Measurements from ENCODE around the gene STAT3.
"Not testable (repeated sequence)": the region's sequence is repeated elsewhere in the genome, so short reads cannot be mapped to it uniquely, and the experiment has no call there.

Gene STAT3

DNA sequence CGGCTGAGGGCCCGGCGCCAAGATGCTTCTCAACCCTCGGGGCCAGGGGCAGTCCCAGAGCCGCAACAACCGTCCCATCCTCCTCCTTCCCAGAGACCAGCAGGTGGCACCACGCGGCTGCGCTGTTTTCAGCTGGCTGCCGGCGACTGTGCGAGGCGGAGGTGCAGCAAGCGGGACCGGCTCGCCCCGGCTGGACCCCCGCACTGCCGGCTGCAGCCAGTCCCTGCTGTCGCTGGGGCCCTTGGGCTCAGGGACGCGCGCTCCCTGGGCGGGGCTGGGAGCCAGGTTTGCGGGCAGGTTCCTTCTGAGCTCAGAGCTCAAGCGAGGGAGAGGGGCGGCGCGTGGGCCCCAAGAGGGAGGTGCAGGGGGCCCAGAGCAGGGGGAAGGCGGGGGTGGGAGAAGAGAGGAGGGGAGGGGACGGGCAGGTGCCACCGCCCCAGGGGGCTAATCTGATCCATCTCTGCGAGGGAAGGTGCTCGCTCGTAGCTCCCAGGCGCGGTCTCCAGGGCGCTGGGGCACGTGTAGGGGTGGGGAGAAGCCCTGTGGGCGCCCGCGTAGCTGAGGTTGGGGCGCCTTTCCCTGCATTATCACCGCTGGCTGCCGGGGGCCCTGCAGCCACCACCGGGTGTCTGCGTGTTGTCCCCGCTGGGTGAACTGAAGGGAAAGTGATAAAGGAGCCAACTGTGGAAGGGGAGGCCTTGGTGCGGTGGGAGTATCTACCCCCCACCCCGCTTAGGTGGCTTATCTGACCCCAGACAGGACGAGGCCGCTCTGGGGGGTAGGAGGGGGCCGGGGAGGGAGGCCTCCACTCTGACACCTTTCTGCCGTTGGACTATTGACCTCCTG is 75.7 kb downstream of the STAT3 start:
- peak; percentile 77 to 80 for DNase-seq

DNA sequence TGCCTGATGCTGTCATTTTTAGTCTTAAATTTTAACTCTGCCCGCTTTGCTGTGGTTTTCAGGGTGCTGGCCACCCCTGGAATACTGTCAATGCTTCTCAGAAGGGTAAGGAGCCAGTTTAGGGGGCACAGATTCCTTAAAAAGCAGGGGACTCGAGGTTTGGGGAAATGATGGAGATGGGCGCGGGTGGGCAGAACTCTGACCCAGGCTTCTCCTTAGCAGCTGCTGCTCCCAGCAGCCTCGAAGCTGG is 76.3 kb downstream of the STAT3 start:
- DNase-seq = no peak

- peak; percentile 75 to 87 for DNase-seq
Measured at GRCh38 chr17:42311240-42312034, 76.8 kb downstream of the STAT3 start.

- no peak for DNase-seq
Measured at GRCh38 chr17:42310787-42311215, 77.4 kb downstream of the STAT3 start.

- DNase-seq = no peak
Measured at GRCh38 chr17:42309986-42310786, 78.1 kb downstream of the STAT3 start.

DNA sequence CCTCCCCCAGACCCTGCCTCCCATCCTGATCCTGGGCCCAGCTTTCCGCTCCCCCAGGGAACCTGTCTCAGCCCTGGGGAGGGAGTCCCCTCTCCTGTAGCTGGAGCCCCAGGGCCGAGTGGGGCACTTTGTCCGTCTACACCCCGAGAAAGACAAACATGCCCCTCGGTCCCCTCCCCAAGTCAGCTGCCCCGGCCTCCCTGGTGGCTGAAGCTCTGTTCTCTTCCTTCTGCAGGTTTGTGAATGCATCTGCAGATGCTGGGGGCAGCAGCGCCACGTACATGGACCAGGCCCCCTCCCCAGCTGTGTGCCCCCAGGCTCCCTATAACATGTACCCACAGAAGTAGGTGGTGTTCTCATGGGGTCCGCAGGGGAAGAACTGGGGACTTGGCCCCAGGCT is 79.1 kb downstream of the STAT3 start:
- no peak for DNase-seq

GRCh38 chr17:42308446-42308845 is 79.8 kb downstream of the STAT3 start:
- no peak for DNase-seq

DNA sequence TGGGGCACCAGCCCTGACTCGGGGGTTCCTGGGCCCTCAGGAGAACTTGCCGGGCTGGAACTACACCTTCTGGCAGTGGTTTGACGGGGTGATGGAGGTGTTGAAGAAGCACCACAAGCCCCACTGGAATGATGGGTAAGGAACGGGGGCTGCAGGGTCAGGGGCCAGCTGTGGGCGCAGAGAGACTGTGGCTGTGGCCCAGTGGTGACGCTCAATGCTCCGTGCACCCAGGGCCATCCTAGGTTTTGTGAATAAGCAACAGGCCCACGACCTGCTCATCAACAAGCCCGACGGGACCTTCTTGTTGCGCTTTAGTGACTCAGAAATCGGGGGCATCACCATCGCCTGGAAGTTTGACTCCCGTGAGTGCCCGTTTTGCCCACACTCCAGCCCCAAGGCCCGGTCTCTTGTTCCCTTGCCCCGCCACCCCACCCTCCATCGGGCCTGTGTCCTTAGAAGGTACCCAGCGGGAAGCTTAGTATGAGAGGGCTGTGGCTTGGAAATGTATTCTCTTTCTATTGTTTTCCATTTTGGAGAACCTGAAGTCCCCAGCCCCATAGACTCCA is 80.8 kb downstream of the STAT3 start:
- no peak for DNase-seq

GRCh38 chr17:42306385-42306667 is 81.9 kb downstream of the STAT3 start:
- no peak for DNase-seq

DNA sequence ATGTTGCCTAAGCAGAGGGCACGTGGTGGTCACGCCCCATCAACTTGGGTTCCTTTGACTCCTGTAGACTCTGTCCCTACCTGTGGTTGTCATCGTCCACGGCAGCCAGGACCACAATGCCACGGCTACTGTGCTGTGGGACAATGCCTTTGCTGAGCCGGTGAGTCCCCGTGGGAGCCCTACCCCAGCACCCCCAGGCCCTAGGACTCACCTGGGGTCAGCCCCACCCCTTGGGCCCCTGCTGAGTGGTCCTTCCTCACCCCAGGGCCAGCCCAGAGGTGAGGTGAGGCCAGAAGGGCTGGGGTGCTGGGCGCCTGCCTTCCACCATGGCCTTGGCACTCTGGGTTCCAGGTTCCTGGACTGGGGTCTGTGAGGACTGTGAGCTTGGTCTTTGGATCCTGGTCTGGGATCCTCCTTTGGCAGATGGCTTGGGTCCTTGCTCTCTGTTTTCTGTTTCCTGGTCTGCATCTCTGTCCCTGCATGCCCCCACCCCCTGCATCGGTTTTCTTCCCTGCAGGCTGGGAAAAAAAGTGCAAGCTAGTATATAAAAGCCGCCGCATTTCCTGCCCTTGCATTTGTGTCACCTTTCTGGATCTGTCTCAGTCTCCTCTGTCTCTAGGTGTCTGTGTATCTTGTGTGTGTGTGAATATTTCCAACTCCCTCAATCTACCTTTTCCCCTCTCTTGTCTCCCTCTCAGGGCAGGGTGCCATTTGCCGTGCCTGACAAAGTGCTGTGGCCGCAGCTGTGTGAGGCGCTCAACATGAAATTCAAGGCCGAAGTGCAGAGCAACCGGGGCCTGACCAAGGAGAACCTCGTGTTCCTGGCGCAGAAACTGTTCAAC is 82.5 kb downstream of the STAT3 start:
- DNase-seq = no peak

DNA sequence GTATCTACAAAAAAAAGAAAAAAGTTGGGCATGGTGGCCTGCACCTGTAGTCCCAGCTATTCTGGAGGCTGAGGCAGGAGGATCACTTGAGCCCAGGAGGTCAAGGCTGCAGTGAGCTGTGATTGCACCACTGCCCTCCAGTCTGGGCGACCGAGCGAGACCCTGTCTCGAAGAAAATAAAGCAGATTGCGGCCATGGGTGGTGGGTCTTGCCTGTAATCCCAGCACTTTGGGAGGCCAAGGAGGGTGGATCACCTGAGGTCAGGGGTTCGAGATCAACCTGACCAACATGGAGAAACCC is 83.3 kb downstream of the STAT3 start:
- DNase-seq = not testable (repeated sequence)

DNA sequence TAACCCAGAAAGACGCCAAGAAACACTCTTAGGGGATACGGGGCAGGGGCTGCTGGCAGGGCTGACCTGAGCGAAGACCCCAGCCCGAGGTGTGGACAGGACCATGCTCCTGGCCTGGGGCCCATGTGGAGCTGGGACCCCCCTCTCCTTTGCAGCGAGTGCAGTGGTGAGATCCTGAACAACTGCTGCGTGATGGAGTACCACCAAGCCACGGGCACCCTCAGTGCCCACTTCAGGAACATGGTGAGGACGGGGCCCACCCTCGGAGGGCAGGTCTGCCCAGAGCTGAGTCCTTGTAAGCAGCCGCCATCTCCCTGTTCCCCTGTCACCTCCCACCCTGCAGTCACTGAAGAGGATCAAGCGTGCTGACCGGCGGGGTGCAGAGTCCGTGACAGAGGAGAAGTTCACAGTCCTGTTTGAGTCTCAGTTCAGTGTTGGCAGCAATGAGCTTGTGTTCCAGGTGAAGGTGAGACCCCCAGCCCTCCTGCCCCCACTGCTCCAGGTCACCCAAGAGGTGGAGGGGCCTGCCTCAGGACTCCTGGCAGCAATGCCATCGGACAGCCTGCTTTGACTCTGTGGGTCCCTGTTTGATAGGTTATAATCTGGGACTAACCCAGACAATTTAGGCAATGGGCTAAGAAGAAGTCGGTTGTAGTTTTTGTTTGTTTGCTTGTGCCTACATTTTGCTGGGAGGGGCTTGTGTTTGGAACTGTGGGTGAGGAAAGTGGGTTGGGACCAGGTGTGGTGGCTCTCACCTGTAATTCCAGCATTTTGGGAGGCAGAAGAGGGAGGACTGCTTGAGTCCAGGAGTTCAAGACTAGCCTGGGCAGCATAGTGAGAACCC is 83.8 kb downstream of the STAT3 start:
- DNase-seq = no peak

- DNase-seq = no peak
Measured at GRCh38 chr17:42303694-42304093, 84.5 kb downstream of the STAT3 start.

DNA sequence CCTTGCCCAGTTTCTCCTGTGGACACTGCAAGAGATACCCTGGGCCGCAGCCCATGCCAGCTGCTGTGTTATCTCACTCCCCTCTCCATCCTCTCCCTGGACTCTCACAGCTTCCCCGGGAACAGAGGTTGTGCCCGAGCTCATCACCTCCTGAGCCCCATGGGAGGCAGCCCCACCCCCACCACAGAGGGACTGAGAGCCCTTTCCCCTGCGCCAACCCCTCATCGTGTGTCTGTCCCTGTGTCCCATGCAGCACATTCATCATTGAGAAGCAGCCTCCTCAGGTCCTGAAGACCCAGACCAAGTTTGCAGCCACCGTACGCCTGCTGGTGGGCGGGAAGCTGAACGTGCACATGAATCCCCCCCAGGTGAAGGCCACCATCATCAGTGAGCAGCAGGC is 87.2 kb downstream of the STAT3 start:
- DNase-seq = no peak

DNA sequence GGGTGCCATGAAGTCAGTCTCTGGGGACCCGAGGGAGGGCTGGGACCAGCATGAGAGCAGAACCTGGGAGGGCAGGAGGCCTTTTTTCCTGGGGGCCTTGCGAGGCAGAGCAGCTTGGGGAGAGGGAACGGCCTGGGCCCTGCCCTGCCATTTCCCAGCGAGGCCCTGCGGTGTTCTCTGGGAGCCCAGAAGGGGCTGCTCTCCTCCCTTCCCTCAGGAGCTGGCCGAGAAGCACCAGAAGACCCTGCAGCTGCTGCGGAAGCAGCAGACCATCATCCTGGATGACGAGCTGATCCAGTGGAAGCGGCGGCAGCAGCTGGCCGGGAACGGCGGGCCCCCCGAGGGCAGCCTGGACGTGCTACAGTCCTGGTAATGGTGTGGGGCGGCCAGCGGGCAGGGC is 88.3 kb downstream of the STAT3 start:
- DNase-seq = not testable (repeated sequence)

DNA sequence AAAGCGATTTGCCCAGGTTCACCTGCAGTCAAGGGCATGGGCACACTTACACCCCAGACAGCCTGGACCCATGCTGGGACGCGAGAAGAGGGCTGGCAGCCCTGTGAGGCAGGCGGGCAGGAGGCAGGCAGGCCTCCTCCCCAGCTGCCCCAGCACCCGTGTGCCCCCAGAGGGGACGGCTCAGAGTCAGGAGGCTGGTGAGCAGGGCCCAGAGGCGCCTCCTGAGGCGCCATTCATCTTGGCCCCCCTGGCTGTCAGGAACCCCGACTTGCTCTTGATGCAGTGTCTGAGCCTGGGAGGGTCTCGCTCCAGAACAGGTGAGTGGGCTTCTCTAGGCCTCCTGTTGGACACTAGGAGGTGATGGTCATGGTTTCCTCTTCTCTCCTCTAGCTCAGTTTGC is 88.9 kb downstream of the STAT3 start:
- not testable (repeated sequence) for DNase-seq

DNA sequence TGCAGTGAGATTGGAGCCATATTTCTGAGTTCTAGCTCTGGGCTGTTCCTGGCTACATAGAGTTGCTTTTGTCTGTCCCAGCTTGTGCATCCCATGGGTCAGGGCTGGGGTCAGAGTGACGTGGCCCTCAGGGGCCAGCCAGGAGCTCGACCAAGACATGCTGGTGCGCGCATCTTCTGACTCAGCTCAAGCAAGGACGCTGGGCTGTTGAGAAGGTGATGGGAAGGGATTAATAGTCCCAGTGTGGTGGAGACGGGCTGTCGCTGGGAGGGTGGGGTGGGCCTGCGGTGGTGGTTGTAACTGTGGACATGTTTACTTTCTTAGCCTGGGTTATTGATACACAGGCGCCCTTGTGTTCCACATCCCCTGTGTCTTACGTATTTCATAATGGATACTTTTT is 90.5 kb downstream of the STAT3 start:
- not testable (repeated sequence) for DNase-seq

- DNase-seq = no peak
Measured at GRCh38 chr17:42296012-42296411, 92.2 kb downstream of the STAT3 start.

GRCh38 chr17:42294469-42295398 is 93.5 kb downstream of the STAT3 start:
- no peak for DNase-seq

GRCh38 chr17:42291129-42291528 is 97.1 kb downstream of the STAT3 start:
- DNase-seq = no peak

- DNase-seq = no peak
Measured at GRCh38 chr17:42290577-42290976, 97.7 kb downstream of the STAT3 start.

Measured in Kasumi-1 (cell line).